Activated CD4-positive, alpha-beta T cell treated with anti-CD3 and anti-CD28 coated beads, Interleukin-2, amount 10 ng/mL, durations not matched to agents 24 days and 14 days (primary cell): ENCODE data around the gene SCN5A. TPM values are rescaled to one million over a fixed set of nuclear protein-coding genes. Genes with fewer than 3 reads are reported as not detected.

ENCODE experiments used
- DNase-seq: peaks from one replicate; pipeline ENCODE4 v3.0.0; 2022
- H3K27ac Mint-ChIP-seq: one replicate; pipeline ENCODE4 v1.8.0; 2022; ENCODE audit warnings: mild to moderate bottlenecking, mixed read lengths
- H3K27me3 Mint-ChIP-seq: one replicate; pipeline ENCODE4 v1.8.0; 2022; ENCODE audit warnings: mixed read lengths
- H3K36me3 Mint-ChIP-seq: one replicate; pipeline ENCODE4 v1.8.0; 2022; ENCODE audit warnings: low read depth, mild to moderate bottlenecking, mixed read lengths
- H3K4me1 Mint-ChIP-seq: one replicate; pipeline ENCODE4 v1.8.0; 2021; ENCODE audit warnings: mixed read lengths
- H3K4me3 Mint-ChIP-seq: one replicate; pipeline ENCODE4 v1.8.0; 2022; ENCODE audit warnings: mild to moderate bottlenecking, moderate library complexity, mixed read lengths
- H3K9me3 Mint-ChIP-seq: one replicate; pipeline ENCODE4 v1.8.0; 2021; ENCODE audit warnings: mixed read lengths
- intact Hi-C: fragments of 100-400 bp; cut with micrococcal nuclease; formaldehyde crosslinking; loops from one replicate; pipeline ENCODE4 v1.15.1; 2023
- total RNA-seq: library from RNA; stranded (reverse); gene quantifications from 2 replicates; pipeline ENCODE4 v1.2.3, GENCODE V29; 2022

The SCN5A gene
- total RNA-seq, 1 donor from 2014 or later = not detected

GRCh38 chr3:38566215-38566528, 83.3 kb downstream of the SCN5A start:
- Mint-ChIP-seq H3K36me3 (no peaks in the 10 kb centered on the region), H3K27me3 (peaks cover 2% of the 10 kb centered on the region), H3K27ac (no peak overlapping the region), H3K4me1 (no peaks in the 10 kb centered on the region), H3K9me3 (no peaks in the 10 kb centered on the region), H3K4me3 (no peak overlapping the region)
- intact Hi-C loops = no loop called here
- no peak for DNase-seq

- intact Hi-C loops = no loop called here
- Mint-ChIP-seq H3K4me1 (no peaks in the 10 kb centered on the region), H3K27me3 (peaks cover 2% of the 10 kb centered on the region)
These were observed 83.9 kb downstream of the SCN5A start for GRCh38 chr3:38565339-38566214.

GRCh38 chr3:38564631-38565338, 84.7 kb downstream of the SCN5A start:
- Mint-ChIP-seq H3K4me1 (no peaks in the 10 kb centered on the region), H3K36me3 (no peaks in the 10 kb centered on the region), H3K27me3 (peaks cover 2% of the 10 kb centered on the region), H3K9me3 (no peaks in the 10 kb centered on the region), H3K4me3 (no peak overlapping the region), H3K27ac (no peak overlapping the region)
- DNase-seq = no peak
- intact Hi-C loops = no loop called here

More at GRCh38 chr3:38565339-38566214, 83.9 kb downstream of the SCN5A start:
- no peak for DNase-seq
- no peak overlapping the region for H3K27ac Mint-ChIP-seq
- no peaks in the 10 kb centered on the region for H3K9me3 Mint-ChIP-seq
- H3K4me3 Mint-ChIP-seq = no peak overlapping the region
- no peaks in the 10 kb centered on the region for H3K36me3 Mint-ChIP-seq

GRCh38 chr3:38563886-38564270, 85.6 kb downstream of the SCN5A start:
- no peaks in the 10 kb centered on the region for H3K4me1 Mint-ChIP-seq
- H3K27me3 Mint-ChIP-seq = no peaks in the 10 kb centered on the region
- H3K36me3 Mint-ChIP-seq = no peaks in the 10 kb centered on the region
- intact Hi-C loops = no loop called here
- no peak for DNase-seq
- no peak overlapping the region for H3K27ac Mint-ChIP-seq
- no peaks in the 10 kb centered on the region for H3K9me3 Mint-ChIP-seq
- H3K4me3 Mint-ChIP-seq = no peak overlapping the region

GRCh38 chr3:38563070-38563885, 86.2 kb downstream of the SCN5A start:
- Mint-ChIP-seq H3K4me1 (no peaks in the 10 kb centered on the region), H3K9me3 (no peaks in the 10 kb centered on the region), H3K36me3 (no peaks in the 10 kb centered on the region), H3K27me3 (no peaks in the 10 kb centered on the region), H3K4me3 (no peak overlapping the region), H3K27ac (no peak overlapping the region)
- intact Hi-C loops = no loop called here
- DNase-seq = no peak

GRCh38 chr3:38562467-38562925, 87.0 kb downstream of the SCN5A start:
- H3K36me3 Mint-ChIP-seq = no peaks in the 10 kb centered on the region
- peaks cover 1% of the 10 kb centered on the region for H3K27me3 Mint-ChIP-seq
- no peak overlapping the region for H3K4me3 Mint-ChIP-seq
- H3K4me1 Mint-ChIP-seq = no peaks in the 10 kb centered on the region
- no peaks in the 10 kb centered on the region for H3K9me3 Mint-ChIP-seq
- no peak for DNase-seq
- no peak overlapping the region for H3K27ac Mint-ChIP-seq
- intact Hi-C loops = no loop called here

GRCh38 chr3:38561746-38562466, 87.6 kb downstream of the SCN5A start:
- H3K9me3 Mint-ChIP-seq = no peaks in the 10 kb centered on the region
- intact Hi-C loops = no loop called here
- no peak overlapping the region for H3K4me3 Mint-ChIP-seq
- no peak for DNase-seq
- H3K36me3 Mint-ChIP-seq = no peaks in the 10 kb centered on the region
- no peak overlapping the region for H3K27ac Mint-ChIP-seq
- H3K27me3 Mint-ChIP-seq = peaks cover 1% of the 10 kb centered on the region
- no peaks in the 10 kb centered on the region for H3K4me1 Mint-ChIP-seq

GRCh38 chr3:38560996-38561717, 88.3 kb downstream of the SCN5A start:
- H3K27me3 Mint-ChIP-seq = peaks cover 1% of the 10 kb centered on the region
- intact Hi-C loops = no loop called here

GRCh38 chr3:38560284-38560683, 89.2 kb downstream of the SCN5A start:
- no peaks in the 10 kb centered on the region for H3K9me3 Mint-ChIP-seq
- H3K27ac Mint-ChIP-seq = no peak overlapping the region
- no peaks in the 10 kb centered on the region for H3K4me1 Mint-ChIP-seq
- no peak for DNase-seq
- intact Hi-C loops = no loop called here
- no peaks in the 10 kb centered on the region for H3K36me3 Mint-ChIP-seq
- H3K4me3 Mint-ChIP-seq = no peak overlapping the region
- H3K27me3 Mint-ChIP-seq = peaks cover 4% of the 10 kb centered on the region

More at GRCh38 chr3:38560996-38561717, 88.3 kb downstream of the SCN5A start:
- no peak overlapping the region for H3K4me3 Mint-ChIP-seq
- DNase-seq = no peak
- no peaks in the 10 kb centered on the region for H3K4me1 Mint-ChIP-seq
- no peaks in the 10 kb centered on the region for H3K36me3 Mint-ChIP-seq
- H3K9me3 Mint-ChIP-seq = no peaks in the 10 kb centered on the region
- H3K27ac Mint-ChIP-seq = no peak overlapping the region

- intact Hi-C loops = no loop called here
These were observed 90.6 kb downstream of the SCN5A start for GRCh38 chr3:38558864-38559263.

GRCh38 chr3:38556640-38557358, 92.7 kb downstream of the SCN5A start:
- no peak overlapping the region for H3K27ac Mint-ChIP-seq
- H3K4me1 Mint-ChIP-seq = no peaks in the 10 kb centered on the region
- DNase-seq = no peak
- H3K36me3 Mint-ChIP-seq = no peaks in the 10 kb centered on the region
- H3K4me3 Mint-ChIP-seq = no peak overlapping the region
- H3K9me3 Mint-ChIP-seq = no peaks in the 10 kb centered on the region
- H3K27me3 Mint-ChIP-seq = peaks cover 4% of the 10 kb centered on the region
- intact Hi-C loops = no loop called here

More at GRCh38 chr3:38558864-38559263, 90.6 kb downstream of the SCN5A start:
- Mint-ChIP-seq H3K4me3 (no peak overlapping the region), H3K9me3 (no peaks in the 10 kb centered on the region), H3K27me3 (peaks cover 4% of the 10 kb centered on the region), H3K4me1 (no peaks in the 10 kb centered on the region), H3K27ac (no peak overlapping the region), H3K36me3 (no peaks in the 10 kb centered on the region)
- no peak for DNase-seq

GRCh38 chr3:38555926-38556325, 93.6 kb downstream of the SCN5A start:
- Mint-ChIP-seq H3K36me3 (no peaks in the 10 kb centered on the region), H3K4me3 (no peak overlapping the region), H3K27me3 (peaks cover 4% of the 10 kb centered on the region), H3K27ac (no peak overlapping the region), H3K9me3 (no peaks in the 10 kb centered on the region), H3K4me1 (no peaks in the 10 kb centered on the region)
- intact Hi-C loops = no loop called here
- DNase-seq = no peak
